PC-3 (cell line): ENCODE measurements around the gene ATG4A.

Experiments
- EZH2 ChIP-seq: fragments of 300-600 bp; sonication (generic); IDR thresholded peaks from one replicate; pipeline ENCODE4 v1.6.1; 2017; ENCODE audit warnings: antibody characterized with exemption, mild to moderate bottlenecking, low read length; ENCODE audit not compliant: unreplicated experiment
- TF ChIP-seq, protein P1 (sequence below): fragments of 300-600 bp; sonication (generic); conservative IDR thresholded peaks from 2 replicates; pipeline ENCODE4 v1.5.1; 2017; ENCODE audit warnings: antibody characterized with exemption, low read depth, mild to moderate bottlenecking, low read length

GRCh38 chrX:108171671-108172070 lies 80.1 kb downstream of the ATG4A start:
- TF ChIP-seq, protein P1, sequence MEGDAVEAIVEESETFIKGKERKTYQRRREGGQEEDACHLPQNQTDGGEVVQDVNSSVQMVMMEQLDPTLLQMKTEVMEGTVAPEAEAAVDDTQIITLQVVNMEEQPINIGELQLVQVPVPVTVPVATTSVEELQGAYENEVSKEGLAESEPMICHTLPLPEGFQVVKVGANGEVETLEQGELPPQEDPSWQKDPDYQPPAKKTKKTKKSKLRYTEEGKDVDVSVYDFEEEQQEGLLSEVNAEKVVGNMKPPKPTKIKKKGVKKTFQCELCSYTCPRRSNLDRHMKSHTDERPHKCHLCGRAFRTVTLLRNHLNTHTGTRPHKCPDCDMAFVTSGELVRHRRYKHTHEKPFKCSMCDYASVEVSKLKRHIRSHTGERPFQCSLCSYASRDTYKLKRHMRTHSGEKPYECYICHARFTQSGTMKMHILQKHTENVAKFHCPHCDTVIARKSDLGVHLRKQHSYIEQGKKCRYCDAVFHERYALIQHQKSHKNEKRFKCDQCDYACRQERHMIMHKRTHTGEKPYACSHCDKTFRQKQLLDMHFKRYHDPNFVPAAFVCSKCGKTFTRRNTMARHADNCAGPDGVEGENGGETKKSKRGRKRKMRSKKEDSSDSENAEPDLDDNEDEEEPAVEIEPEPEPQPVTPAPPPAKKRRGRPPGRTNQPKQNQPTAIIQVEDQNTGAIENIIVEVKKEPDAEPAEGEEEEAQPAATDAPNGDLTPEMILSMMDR: no peak
- no peak for TF ChIP-seq EZH2
